MM.1S (cell line): ENCODE data around the gene KRTAP13-4.
A peak's percentile ranks its signal among the peaks of the same experiment; 100 is the strongest.

Experiments
- DNase-seq: peaks from one replicate; pipeline ENCODE4 v3.0.0-alpha.2; 2015
- H2AFZ ChIP-seq: fragments of 300-600 bp; sonication (generic); 2 replicates; pipeline ENCODE4 v1.6.0; 2016; ENCODE audit warnings: antibody characterized with exemption, low read length
- H3F3A ChIP-seq: fragments of 300-600 bp; sonication (generic); 2 replicates; pipeline ENCODE4 v1.6.1; 2016; ENCODE audit warnings: mild to moderate bottlenecking, antibody characterized with exemption, low read length, moderate library complexity, mixed read lengths; ENCODE audit not compliant: insufficient read depth
- H3K27ac ChIP-seq: fragments of 300-600 bp; sonication (generic); 2 replicates; pipeline ENCODE4 v1.5.1; 2016; ENCODE audit warnings: mild to moderate bottlenecking, low read length
- H3K27me3 ChIP-seq: fragments of 300-600 bp; sonication (generic); replicated peaks from 2 replicates; pipeline ENCODE4 v1.6.0; 2016; ENCODE audit warnings: low read length; ENCODE audit not compliant: insufficient read depth
- H3K36me3 ChIP-seq: fragments of 300-600 bp; sonication (generic); replicated peaks from 2 replicates; pipeline ENCODE4 v1.6.1; 2016; ENCODE audit warnings: mild to moderate bottlenecking, low read length, mixed read lengths; ENCODE audit not compliant: insufficient read depth
- H3K4me1 ChIP-seq: fragments of 300-600 bp; sonication (generic); 2 replicates; pipeline ENCODE4 v1.6.1; 2016; ENCODE audit warnings: low read length, mixed read lengths
- H3K4me2 ChIP-seq: fragments of 300-600 bp; sonication (generic); 2 replicates; pipeline ENCODE4 v1.6.0; 2016; ENCODE audit warnings: low read depth, low read length
- H3K4me3 ChIP-seq: fragments of 300-600 bp; sonication (generic); 2 replicates; pipeline ENCODE4 v1.5.1; 2016; ENCODE audit warnings: low read length, mixed read lengths
- H3K79me2 ChIP-seq: fragments of 300-600 bp; sonication (generic); 2 replicates; pipeline ENCODE4 v1.6.1; 2016; ENCODE audit warnings: mixed run types, low read length, mixed read lengths
- H3K9ac ChIP-seq: fragments of 300-600 bp; sonication (generic); 2 replicates; pipeline ENCODE4 v1.6.1; 2016; ENCODE audit warnings: low read length, mixed read lengths
- H3K9me2 ChIP-seq: fragments of 300-600 bp; sonication (generic); replicated peaks from 2 replicates; pipeline ENCODE4 v1.6.1; 2016; ENCODE audit warnings: mild to moderate bottlenecking, low read length, mixed read lengths; ENCODE audit not compliant: insufficient read depth
- H3K9me3 ChIP-seq: fragments of 300-600 bp; sonication (generic); replicated peaks from 2 replicates; pipeline ENCODE4 v1.6.1; 2016; ENCODE audit warnings: mild to moderate bottlenecking, low read length, mixed read lengths; ENCODE audit not compliant: insufficient read depth
- H4K20me1 ChIP-seq: fragments of 300-600 bp; sonication (generic); 2 replicates; pipeline ENCODE4 v1.6.1; 2016; ENCODE audit warnings: mild to moderate bottlenecking, low read length, moderate library complexity, mixed read lengths; ENCODE audit not compliant: insufficient read depth
- EZH2 ChIP-seq: fragments of 300-600 bp; sonication (generic); optimal IDR thresholded peaks from 2 replicates; pipeline ENCODE3; 2017; ENCODE audit warnings: low read depth, mild to moderate bottlenecking, antibody characterized with exemption, low read length, mixed read lengths
- EZH2phosphoT487 ChIP-seq: fragments of 300-600 bp; sonication (generic); IDR thresholded peaks from 2 replicates; pipeline ENCODE4 v1.6.1; 2018; ENCODE audit warnings: antibody characterized with exemption, low read length
- TF ChIP-seq, protein P1 (sequence below): fragments of 300-600 bp; sonication (generic); IDR thresholded peaks from 2 replicates; pipeline ENCODE4 v1.5.1; 2016; ENCODE audit warnings: antibody characterized with exemption, low read length, mixed read lengths

KRTAP13-4 gene

DNA sequence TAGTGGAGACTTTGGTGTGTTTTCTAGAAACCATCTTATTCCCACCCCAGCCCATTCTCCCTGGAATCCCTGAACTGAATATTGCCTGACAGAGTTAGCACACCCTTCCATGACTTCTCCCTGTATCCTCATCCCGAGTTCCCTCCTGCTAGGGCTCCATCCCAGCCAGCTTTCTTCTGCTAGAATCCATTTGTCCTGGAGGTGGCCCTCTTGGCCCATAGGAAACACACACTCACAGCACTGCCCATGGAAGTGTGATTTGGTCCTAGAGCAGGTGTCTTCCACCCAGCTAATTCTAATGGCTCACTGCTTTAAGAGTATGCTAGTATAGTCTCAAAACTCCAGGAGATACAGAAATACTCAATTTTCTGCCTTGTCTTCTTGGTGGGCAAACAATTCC, 14.2 kb downstream of the KRTAP13-4 start:
- no peaks in the 10 kb centered on the region for H3K79me2 ChIP-seq

DNA sequence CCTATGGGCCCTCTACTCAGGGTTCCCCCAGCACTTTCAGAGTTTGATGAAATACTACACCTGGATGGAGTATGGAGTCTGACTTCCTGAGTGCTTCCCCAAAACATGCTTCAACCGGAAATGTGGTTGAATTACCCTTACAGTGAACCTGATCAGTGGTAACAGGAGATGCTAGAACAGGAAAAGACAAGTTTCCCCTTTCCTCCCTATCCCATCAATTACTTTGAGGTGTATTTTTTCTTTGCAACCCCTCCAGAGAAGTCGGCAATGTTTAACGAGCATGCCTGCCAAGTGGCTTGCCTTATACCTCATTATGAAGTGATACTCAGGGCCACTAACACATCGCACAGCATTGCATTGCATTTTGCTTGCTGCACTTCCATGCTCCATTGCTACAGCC, 17.0 kb downstream of the KRTAP13-4 start:
- no peak overlapping the region for H3K9ac ChIP-seq
- H3K27me3 ChIP-seq: no peaks in the 10 kb centered on the region
- TF ChIP-seq, protein P1, sequence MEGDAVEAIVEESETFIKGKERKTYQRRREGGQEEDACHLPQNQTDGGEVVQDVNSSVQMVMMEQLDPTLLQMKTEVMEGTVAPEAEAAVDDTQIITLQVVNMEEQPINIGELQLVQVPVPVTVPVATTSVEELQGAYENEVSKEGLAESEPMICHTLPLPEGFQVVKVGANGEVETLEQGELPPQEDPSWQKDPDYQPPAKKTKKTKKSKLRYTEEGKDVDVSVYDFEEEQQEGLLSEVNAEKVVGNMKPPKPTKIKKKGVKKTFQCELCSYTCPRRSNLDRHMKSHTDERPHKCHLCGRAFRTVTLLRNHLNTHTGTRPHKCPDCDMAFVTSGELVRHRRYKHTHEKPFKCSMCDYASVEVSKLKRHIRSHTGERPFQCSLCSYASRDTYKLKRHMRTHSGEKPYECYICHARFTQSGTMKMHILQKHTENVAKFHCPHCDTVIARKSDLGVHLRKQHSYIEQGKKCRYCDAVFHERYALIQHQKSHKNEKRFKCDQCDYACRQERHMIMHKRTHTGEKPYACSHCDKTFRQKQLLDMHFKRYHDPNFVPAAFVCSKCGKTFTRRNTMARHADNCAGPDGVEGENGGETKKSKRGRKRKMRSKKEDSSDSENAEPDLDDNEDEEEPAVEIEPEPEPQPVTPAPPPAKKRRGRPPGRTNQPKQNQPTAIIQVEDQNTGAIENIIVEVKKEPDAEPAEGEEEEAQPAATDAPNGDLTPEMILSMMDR: no peak
- TF ChIP-seq EZH2: no peak
- TF ChIP-seq EZH2phosphoT487: no peak
- H3K9me3 ChIP-seq: no peaks in the 10 kb centered on the region
- H3K79me2 ChIP-seq: no peaks in the 10 kb centered on the region
- H2AFZ ChIP-seq: no peak overlapping the region
- no peak overlapping the region for H3K4me3 ChIP-seq
- no peaks in the 10 kb centered on the region for H4K20me1 ChIP-seq
- H3K9me2 ChIP-seq: no peaks in the 10 kb centered on the region
- no peak for DNase-seq
- no peaks in the 10 kb centered on the region for H3K4me1 ChIP-seq
- H3K36me3 ChIP-seq: no peaks in the 10 kb centered on the region
- no peak overlapping the region for H3K27ac ChIP-seq
- no peaks in the 10 kb centered on the region for H3F3A ChIP-seq
- no peak overlapping the region for H3K4me2 ChIP-seq

More for the DNA sequence above, 14.2 kb downstream of the KRTAP13-4 start:
- H3K4me1 ChIP-seq: no peaks in the 10 kb centered on the region
- no peak overlapping the region for H3K4me2 ChIP-seq
- no peak overlapping the region for H2AFZ ChIP-seq
- H3F3A ChIP-seq: no peaks in the 10 kb centered on the region
- H3K27ac ChIP-seq: no peak overlapping the region
- H3K36me3 ChIP-seq: no peaks in the 10 kb centered on the region
- no peak overlapping the region for H3K9ac ChIP-seq
- DNase-seq: no peak
- no peaks in the 10 kb centered on the region for H3K9me2 ChIP-seq
- no peaks in the 10 kb centered on the region for H3K9me3 ChIP-seq
- no peaks in the 10 kb centered on the region for H3K27me3 ChIP-seq
- TF ChIP-seq EZH2phosphoT487: no peak
- TF ChIP-seq EZH2: no peak
- TF ChIP-seq, protein P1: no peak
- H3K4me3 ChIP-seq: no peak overlapping the region
- no peaks in the 10 kb centered on the region for H4K20me1 ChIP-seq

DNA sequence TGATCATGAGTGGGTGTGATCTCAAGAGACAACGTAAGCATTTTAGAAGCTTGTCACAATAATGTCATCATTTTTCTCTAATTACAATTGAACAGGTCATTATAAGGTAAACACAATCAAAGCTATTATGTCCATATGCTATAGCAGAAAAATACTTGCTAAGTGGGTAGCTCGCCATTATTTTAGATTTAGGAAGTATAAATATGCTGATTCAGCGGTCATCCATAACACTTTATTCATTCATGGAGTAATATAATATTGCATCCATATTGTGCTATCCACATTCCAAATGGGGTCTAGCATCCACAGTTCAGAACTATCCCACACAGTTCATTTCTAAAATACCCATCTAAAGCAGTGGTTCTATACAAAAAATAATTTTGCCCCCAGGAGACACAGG, 18.5 kb downstream of the KRTAP13-4 start:
- H4K20me1 ChIP-seq: no peaks in the 10 kb centered on the region
- no peak overlapping the region for H3K9ac ChIP-seq
- H3K9me2 ChIP-seq: no peaks in the 10 kb centered on the region
- no peaks in the 10 kb centered on the region for H3K9me3 ChIP-seq
- H3K27me3 ChIP-seq: no peaks in the 10 kb centered on the region
- no peaks in the 10 kb centered on the region for H3K79me2 ChIP-seq
- H3F3A ChIP-seq: no peaks in the 10 kb centered on the region
- TF ChIP-seq, protein P1: no peak
- no peak for TF ChIP-seq EZH2
- TF ChIP-seq EZH2phosphoT487: no peak
- H2AFZ ChIP-seq: no peak overlapping the region
- H3K4me3 ChIP-seq: no peak overlapping the region
- no peaks in the 10 kb centered on the region for H3K4me1 ChIP-seq
- H3K27ac ChIP-seq: no peak overlapping the region
- H3K4me2 ChIP-seq: no peak overlapping the region
- no peak for DNase-seq
- no peaks in the 10 kb centered on the region for H3K36me3 ChIP-seq

DNA sequence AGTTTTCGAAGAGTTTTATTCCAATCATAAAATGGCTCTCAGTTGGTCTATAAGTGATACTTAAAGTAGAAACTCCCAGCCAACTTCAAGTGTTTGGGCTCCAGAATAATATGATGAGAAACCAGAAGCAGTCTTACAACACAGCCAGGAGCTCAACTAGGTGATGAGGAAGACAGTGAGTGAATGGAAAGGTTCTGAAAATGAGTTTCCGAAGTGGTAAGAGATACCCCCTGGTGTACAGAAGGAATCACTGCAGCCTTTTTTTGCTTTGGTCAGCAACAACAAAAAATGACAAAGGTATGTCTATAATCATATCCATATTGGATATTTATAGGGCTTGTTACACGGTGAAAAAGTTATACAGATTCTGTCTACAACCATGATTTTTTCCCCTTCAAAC, 33.7 kb downstream of the KRTAP13-4 start:
- H3K27me3 ChIP-seq: no peaks in the 10 kb centered on the region
- peak; percentile 41 for DNase-seq
- TF ChIP-seq, protein P1: peak; percentile 64
- TF ChIP-seq EZH2phosphoT487: no peak
- no peaks in the 10 kb centered on the region for H3K9me2 ChIP-seq
- no peak overlapping the region for H3K27ac ChIP-seq
- no peak overlapping the region for H3K4me2 ChIP-seq
- H3K9ac ChIP-seq: no peak overlapping the region
- no peaks in the 10 kb centered on the region for H3K9me3 ChIP-seq
- 0 out of 2 replicates have a peak overlapping the region, but pooled peaks have one; percentile 9 for H2AFZ ChIP-seq
- H4K20me1 ChIP-seq: no peaks in the 10 kb centered on the region
- H3K4me1 ChIP-seq: no peaks in the 10 kb centered on the region
- H3K4me3 ChIP-seq: no peak overlapping the region
- no peaks in the 10 kb centered on the region for H3K36me3 ChIP-seq
- no peaks in the 10 kb centered on the region for H3K79me2 ChIP-seq
- no peaks in the 10 kb centered on the region for H3F3A ChIP-seq
